Uterus (tissue), 4 donors: Measurements from ENCODE around the gene HDAC4. TPM values are rescaled to one million over a fixed set of nuclear protein-coding genes. Genes with fewer than 3 reads are reported as not detected.
"Not testable (repeated sequence)": the region's sequence is repeated elsewhere in the genome, so short reads cannot be mapped to it uniquely, and the experiment has no call there.

Experiments
- DNase-seq, 2 donors: peaks; one replicate each; pipeline ENCODE4 v3.0.0-alpha.2; 2019 to 2020
- H3K27ac ChIP-seq, 2 donors: fragments of 200-600 bp; sonication (generic); 1 replicate in 1 of 2; 2 replicates in 1 of 2; pipeline ENCODE4 v1.5.1; 2016 to 2018
- H3K27me3 ChIP-seq, 2 donors: fragments of 200-600 bp; sonication (generic); one replicate each; pipeline ENCODE4 v1.5.1; 2018 to 2019; ENCODE audit warnings: control low read depth in 1 of 2
- H3K36me3 ChIP-seq, 2 donors: fragments of 200-600 bp; sonication (generic); one replicate each; pipeline ENCODE4 v1.5.1; 2019; ENCODE audit warnings: control low read depth in 1 of 2
- H3K4me1 ChIP-seq, 2 donors: fragments of 200-600 bp; sonication (generic); one replicate each; pipeline ENCODE4 v1.5.1; 2018 to 2019; ENCODE audit warnings: control low read depth in 1 of 2
- H3K4me3 ChIP-seq, 2 donors: fragments of 200-600 bp; sonication (generic); 1 replicate in 1 of 2; 2 replicates in 1 of 2; pipeline ENCODE4 v1.5.1; 2018 to 2019; ENCODE audit warnings: mild to moderate bottlenecking in 1 of 2
- H3K9me3 ChIP-seq, 2 donors: fragments of 200-600 bp; sonication (generic); one replicate each; pipeline ENCODE4 v1.5.1; 2019; ENCODE audit warnings: control low read depth in 1 of 2
- CTCF ChIP-seq, 4 experiments: fragments of 200-600 bp in 2 of 4; fragments of 450-650 bp in 2 of 4; sonication (generic) in 2 of 4; IDR thresholded peaks; one replicate each; pipeline ENCODE4 v1.5.1; 2016 to 2019; ENCODE audit warnings: antibody characterized with exemption in 4 of 4, mild to moderate bottlenecking in 2 of 4, moderate library complexity in 1 of 4
- POLR2A ChIP-seq, 2 donors: fragments of 450-650 bp; IDR thresholded peaks; one replicate each; pipeline ENCODE4 v1.6.1; 2016; ENCODE audit warnings: antibody characterized with exemption in 2 of 2, mild to moderate bottlenecking in 1 of 2, moderate library complexity in 1 of 2
- intact Hi-C: fragments of 100-400 bp; cut with DNase I; formaldehyde crosslinking; loops from one replicate; pipeline ENCODE4 v1.15.1; 2023; ENCODE audit warnings: low total_unique reads
- total RNA-seq, 4 donors: library from RNA; depleted of rRNA in 3 of 4; stranded (reverse); fragments of >200 nt in 3 of 4; gene quantifications; one replicate each; pipeline versions ENCODE4 v1.1.0 to v1.2.4, GENCODE V29; 2014 to 2023
- donor health status: DM: yes; HTN: yes; CAD: no.

The HDAC4 gene
- total RNA-seq, 4 donors from 2014 or later, result 42.1 to 91.5 (median 73.4) TPM

GRCh38 chr2:239039479-239039861, 361.4 kb downstream of the HDAC4 start:
- Histone ChIP-seq H3K4me1 (no peaks in the 10 kb centered on the region), H3K9me3 (no peaks in the 10 kb centered on the region), H3K4me3 (no peak overlapping the region), H3K27me3 (no peaks in the 10 kb centered on the region), H3K36me3 (no peaks in the 10 kb centered on the region), H3K27ac (no peak overlapping the region)
- no peak for DNase-seq
- intact Hi-C loops, result loop anchor here (10.0 kb wide), 2 partner anchors 845 to 1105 kb away; partner anchors contain the start of gene OTOS
- TF ChIP-seq POLR2A (IDR thresholded peaks at IDR 0.05) (no peak), CTCF (IDR thresholded peaks at IDR 0.05) (no peak)

- no peak overlapping the region for H3K4me3 ChIP-seq
- TF ChIP-seq CTCF (IDR thresholded peaks at IDR 0.05), result no peak
- TF ChIP-seq POLR2A (IDR thresholded peaks at IDR 0.05), result no peak
- H3K36me3 ChIP-seq, result no peaks in the 10 kb centered on the region
- H3K9me3 ChIP-seq, result no peaks in the 10 kb centered on the region
- no peaks in the 10 kb centered on the region for H3K4me1 ChIP-seq
- intact Hi-C loops, result loop anchor here (10.0 kb wide), 2 partner anchors 846 to 1106 kb away; partner anchors contain the start of gene OTOS
- no peak overlapping the region for H3K27ac ChIP-seq
- H3K27me3 ChIP-seq, result no peaks in the 10 kb centered on the region
- no peak for DNase-seq
These were observed 361.9 kb downstream of the HDAC4 start for GRCh38 chr2:239038773-239039478.

GRCh38 chr2:239038284-239038683, 362.5 kb downstream of the HDAC4 start:
- not testable (repeated sequence) for H3K4me1 ChIP-seq, H3K27me3 ChIP-seq, DNase-seq, H3K4me3 ChIP-seq, H3K36me3 ChIP-seq, H3K9me3 ChIP-seq, H3K27ac ChIP-seq
- intact Hi-C loops, result loop anchor here (10.0 kb wide), 2 partner anchors 847 to 1107 kb away; partner anchors contain the start of gene OTOS

GRCh38 chr2:239037559-239037910, 363.3 kb downstream of the HDAC4 start:
- Histone ChIP-seq H3K27ac (no peak overlapping the region), H3K4me1 (no peaks in the 10 kb centered on the region), H3K9me3 (no peaks in the 10 kb centered on the region), H3K36me3 (no peaks in the 10 kb centered on the region), H3K4me3 (no peak overlapping the region), H3K27me3 (no peaks in the 10 kb centered on the region)
- no peak for DNase-seq
- intact Hi-C loops, result loop anchor here (10.0 kb wide), 2 partner anchors 847 to 1107 kb away; partner anchors contain the start of gene OTOS
- no peak for TF ChIP-seq POLR2A (IDR thresholded peaks at IDR 0.05)
- no peak for TF ChIP-seq CTCF (IDR thresholded peaks at IDR 0.05)

GRCh38 chr2:239036819-239037558, 363.8 kb downstream of the HDAC4 start:
- intact Hi-C loops, result loop anchor here (10.0 kb wide), 2 partner anchors 848 to 1108 kb away; partner anchors contain the start of gene OTOS
- Histone ChIP-seq H3K4me1 (no peaks in the 10 kb centered on the region), H3K9me3 (no peaks in the 10 kb centered on the region), H3K27me3 (no peaks in the 10 kb centered on the region), H3K4me3 (no peak overlapping the region), H3K27ac (no peak overlapping the region), H3K36me3 (no peaks in the 10 kb centered on the region)
- DNase-seq, result no peak
- no peak for TF ChIP-seq CTCF (IDR thresholded peaks at IDR 0.05)
